AG04450 (cell line): ENCODE results near the gene LTBP1. TPM values are rescaled to one million over a fixed set of nuclear protein-coding genes. Genes with fewer than 3 reads are reported as not detected.

ENCODE experiments used
- CTCF ChIA-PET: fragments of 300-600, 350-600 bp; formaldehyde crosslinking; extraction: SDS; loops from one replicate; lab custom pipeline; 2022; ENCODE audit warnings: antibody characterized with exemption, inconsistent platforms; lab: Charles Lee
- POLR2A ChIA-PET: fragments of 350-600 bp; formaldehyde crosslinking; extraction: SDS; loops from one replicate; lab custom pipeline; 2021; ENCODE audit warnings: antibody characterized with exemption, inconsistent platforms; lab: Yijun Ruan, JAX
- DNase-seq: peaks from one replicate; pipeline ENCODE4 v3.0.0-alpha.2; 2011; ENCODE audit warnings: low read depth, low spot score
- H3K27ac ChIP-seq: one replicate; pipeline ENCODE4 v1.5.1; 2012; ENCODE audit warnings: low read depth, low read length, control low read depth
- H3K27me3 ChIP-seq: one replicate; pipeline ENCODE4 v1.6.0; 2012; ENCODE audit warnings: low read length; ENCODE audit not compliant: control insufficient read depth, insufficient read depth
- H3K4me3 ChIP-seq: 2 replicates; pipeline ENCODE4 v1.5.1; 2011; ENCODE audit warnings: mild to moderate bottlenecking, low read depth, low read length, control low read depth
- H3K9me3 ChIP-seq: 2 replicates; pipeline ENCODE4 v1.5.1; 2012; ENCODE audit warnings: low read length; ENCODE audit not compliant: control insufficient read depth, insufficient read depth
- polyA minus RNA-seq: library from RNA; depleted of rRNA, polyadenylated mRNA; stranded (reverse); fragments of >200 nt; gene quantifications from 2 replicates; pipeline ENCODE4 v1.2.3, GENCODE V29; 2011; rRNA and poly(A)+ RNA removed
- polyA plus RNA-seq: library from polyadenylated mRNA; depleted of rRNA; stranded (reverse); fragments of >200 nt; gene quantifications from 2 replicates; pipeline ENCODE4 v1.2.3, GENCODE V29; 2011; rRNA removed
- TF ChIP-seq, protein P1 (sequence below): IDR thresholded peaks from 2 replicates; pipeline ENCODE4 v1.5.1; 2011; ENCODE audit warnings: low read depth, low read length, control low read depth, inconsistent platforms

LTBP1 gene, protein sequence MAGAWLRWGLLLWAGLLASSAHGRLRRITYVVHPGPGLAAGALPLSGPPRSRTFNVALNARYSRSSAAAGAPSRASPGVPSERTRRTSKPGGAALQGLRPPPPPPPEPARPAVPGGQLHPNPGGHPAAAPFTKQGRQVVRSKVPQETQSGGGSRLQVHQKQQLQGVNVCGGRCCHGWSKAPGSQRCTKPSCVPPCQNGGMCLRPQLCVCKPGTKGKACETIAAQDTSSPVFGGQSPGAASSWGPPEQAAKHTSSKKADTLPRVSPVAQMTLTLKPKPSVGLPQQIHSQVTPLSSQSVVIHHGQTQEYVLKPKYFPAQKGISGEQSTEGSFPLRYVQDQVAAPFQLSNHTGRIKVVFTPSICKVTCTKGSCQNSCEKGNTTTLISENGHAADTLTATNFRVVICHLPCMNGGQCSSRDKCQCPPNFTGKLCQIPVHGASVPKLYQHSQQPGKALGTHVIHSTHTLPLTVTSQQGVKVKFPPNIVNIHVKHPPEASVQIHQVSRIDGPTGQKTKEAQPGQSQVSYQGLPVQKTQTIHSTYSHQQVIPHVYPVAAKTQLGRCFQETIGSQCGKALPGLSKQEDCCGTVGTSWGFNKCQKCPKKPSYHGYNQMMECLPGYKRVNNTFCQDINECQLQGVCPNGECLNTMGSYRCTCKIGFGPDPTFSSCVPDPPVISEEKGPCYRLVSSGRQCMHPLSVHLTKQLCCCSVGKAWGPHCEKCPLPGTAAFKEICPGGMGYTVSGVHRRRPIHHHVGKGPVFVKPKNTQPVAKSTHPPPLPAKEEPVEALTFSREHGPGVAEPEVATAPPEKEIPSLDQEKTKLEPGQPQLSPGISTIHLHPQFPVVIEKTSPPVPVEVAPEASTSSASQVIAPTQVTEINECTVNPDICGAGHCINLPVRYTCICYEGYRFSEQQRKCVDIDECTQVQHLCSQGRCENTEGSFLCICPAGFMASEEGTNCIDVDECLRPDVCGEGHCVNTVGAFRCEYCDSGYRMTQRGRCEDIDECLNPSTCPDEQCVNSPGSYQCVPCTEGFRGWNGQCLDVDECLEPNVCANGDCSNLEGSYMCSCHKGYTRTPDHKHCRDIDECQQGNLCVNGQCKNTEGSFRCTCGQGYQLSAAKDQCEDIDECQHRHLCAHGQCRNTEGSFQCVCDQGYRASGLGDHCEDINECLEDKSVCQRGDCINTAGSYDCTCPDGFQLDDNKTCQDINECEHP (N-terminal part only)
- polyA plus RNA-seq (517 and 522 TPM in 2 replicates), polyA minus RNA-seq (709 and 772 TPM in 2 replicates)

DNA sequence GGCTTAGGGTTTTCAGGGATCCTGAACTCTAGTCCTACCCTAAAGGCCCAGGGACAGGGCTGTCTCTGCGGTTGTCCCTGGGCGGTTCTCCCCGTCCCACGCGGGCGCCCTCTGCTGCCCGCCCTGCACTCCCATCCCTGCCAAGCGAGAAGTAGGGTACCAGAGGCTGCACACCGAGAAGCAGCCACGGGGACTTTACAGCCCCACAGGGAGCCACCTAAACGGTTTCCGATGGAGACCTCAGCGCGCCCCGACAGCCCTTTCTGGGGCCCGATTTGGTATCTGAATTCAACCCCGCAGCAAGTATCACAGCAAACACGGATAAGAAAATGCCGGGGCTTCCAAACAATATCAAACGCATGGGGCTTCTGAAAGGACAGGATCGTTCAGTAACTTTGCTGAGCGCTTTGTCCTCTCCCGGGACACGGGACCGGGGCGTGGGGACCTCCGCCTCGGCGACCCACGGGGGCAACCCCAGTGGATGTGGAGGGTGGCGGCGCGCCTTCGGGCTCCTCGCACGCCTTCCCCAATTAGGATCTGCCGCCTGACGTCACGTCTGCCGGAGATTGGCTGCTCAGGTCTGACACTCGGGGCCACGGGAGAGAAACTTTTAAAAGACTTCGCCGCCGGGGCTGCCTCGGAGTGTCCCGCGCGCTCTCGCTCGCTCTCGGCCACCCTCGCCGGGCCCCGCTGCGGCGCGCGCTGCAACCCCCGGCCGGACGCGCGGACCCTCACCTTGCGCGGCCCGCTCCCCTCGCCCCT is at the start of gene LTBP1:
TSS of gene LTBP1 (plus strand) at position 640 of the 762 bp plus-strand sequence. CDS start 372 bp downstream, outside the sequence.
- CTCF ChIA-PET, result no interaction called here
- Histone ChIP-seq H3K27ac (peak within 1 kb of the TSS; percentile 52), H3K27me3 (no peaks in the 10 kb centered on the region), H3K4me3 (peak within 1 kb of the TSS; percentile 82), H3K9me3 (no peaks in the 10 kb centered on the region; the same call in 1 of the 2 replicates)
- no peak for DNase-seq
- TF ChIP-seq, protein P1, sequence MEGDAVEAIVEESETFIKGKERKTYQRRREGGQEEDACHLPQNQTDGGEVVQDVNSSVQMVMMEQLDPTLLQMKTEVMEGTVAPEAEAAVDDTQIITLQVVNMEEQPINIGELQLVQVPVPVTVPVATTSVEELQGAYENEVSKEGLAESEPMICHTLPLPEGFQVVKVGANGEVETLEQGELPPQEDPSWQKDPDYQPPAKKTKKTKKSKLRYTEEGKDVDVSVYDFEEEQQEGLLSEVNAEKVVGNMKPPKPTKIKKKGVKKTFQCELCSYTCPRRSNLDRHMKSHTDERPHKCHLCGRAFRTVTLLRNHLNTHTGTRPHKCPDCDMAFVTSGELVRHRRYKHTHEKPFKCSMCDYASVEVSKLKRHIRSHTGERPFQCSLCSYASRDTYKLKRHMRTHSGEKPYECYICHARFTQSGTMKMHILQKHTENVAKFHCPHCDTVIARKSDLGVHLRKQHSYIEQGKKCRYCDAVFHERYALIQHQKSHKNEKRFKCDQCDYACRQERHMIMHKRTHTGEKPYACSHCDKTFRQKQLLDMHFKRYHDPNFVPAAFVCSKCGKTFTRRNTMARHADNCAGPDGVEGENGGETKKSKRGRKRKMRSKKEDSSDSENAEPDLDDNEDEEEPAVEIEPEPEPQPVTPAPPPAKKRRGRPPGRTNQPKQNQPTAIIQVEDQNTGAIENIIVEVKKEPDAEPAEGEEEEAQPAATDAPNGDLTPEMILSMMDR, result peak; percentile 92
- POLR2A ChIA-PET, result interaction anchor here (0.6 kb wide), 1 partner anchor 324 kb away, joined by 7 read pairs; no protein-coding TSS in a partner anchor

DNA sequence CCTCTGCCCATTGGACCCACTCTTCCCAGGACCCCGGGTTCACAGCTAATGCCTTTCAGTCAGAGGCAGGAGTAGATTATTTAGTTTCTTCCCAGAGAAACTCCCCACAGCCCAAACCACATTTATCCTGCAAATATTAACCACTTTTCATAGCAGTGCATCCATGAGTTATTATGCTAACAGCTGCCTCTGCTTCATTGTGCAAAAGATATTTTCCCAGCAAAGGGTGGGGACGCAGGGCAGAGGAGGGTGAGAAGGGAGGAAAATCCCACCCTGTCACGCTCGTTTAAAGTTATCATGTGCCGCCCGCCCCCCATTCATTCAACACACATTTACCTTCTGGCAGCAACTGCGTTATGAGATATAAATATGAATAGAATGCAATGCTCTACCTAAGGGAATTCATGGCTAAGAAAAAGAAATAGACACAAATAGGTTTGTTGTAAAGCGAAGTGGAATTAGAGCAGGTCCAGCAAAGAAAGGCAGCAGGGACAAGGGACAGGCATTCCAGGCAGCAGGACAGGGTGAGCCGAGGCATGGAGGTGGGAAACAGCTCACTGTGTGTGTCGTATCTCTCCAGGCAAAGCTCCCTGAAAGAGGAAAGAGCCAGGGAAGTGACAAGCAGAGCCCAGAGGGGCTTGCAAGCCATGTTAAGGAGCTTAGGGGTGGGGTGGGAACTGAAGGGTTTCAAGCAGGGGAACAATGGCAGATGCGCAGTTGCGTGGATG is 46.3 kb upstream of the LTBP1 start:
- peaks cover 8% of the 10 kb centered on the region for H3K27me3 ChIP-seq
- TF ChIP-seq, protein P1, result no peak
- H3K9me3 ChIP-seq, result no peaks in the 10 kb centered on the region
- DNase-seq, result no peak
- POLR2A ChIA-PET, result no interaction called here
- CTCF ChIA-PET, result no interaction called here
- no peak overlapping the region for H3K4me3 ChIP-seq
- H3K27ac ChIP-seq, result no peak overlapping the region

DNA sequence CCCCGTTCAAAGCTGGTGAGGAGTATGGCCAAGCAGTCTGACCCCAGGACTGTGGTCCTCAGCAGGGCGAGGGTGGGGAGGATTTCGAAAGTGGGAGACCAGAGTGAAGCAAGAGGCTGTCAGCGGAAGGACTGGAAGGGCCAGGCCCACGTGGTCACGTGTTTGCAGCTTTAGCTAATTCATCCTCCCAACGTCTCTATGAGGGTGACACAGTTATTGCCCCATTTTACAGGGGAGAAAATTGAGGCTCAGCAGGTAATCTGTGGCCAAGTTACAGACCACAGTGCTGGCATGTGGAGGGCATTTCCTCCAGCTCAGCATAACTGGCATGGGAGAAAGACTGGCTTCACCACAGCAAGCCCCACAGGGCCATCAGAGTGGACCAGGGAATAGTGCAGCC is 45.4 kb upstream of the LTBP1 start:
- TF ChIP-seq, protein P1, result no peak
- CTCF ChIA-PET, result no interaction called here
- Histone ChIP-seq H3K9me3 (no peaks in the 10 kb centered on the region), H3K27me3 (peaks cover 8% of the 10 kb centered on the region), H3K4me3 (no peak overlapping the region), H3K27ac (no peak overlapping the region)
- no peak for DNase-seq
- POLR2A ChIA-PET, result no interaction called here

GRCh38 chr2:32902174-32902573 is 44.6 kb upstream of the LTBP1 start:
- TF ChIP-seq, protein P1, result no peak
- no peak overlapping the region for H3K27ac ChIP-seq
- DNase-seq, result no peak
- H3K27me3 ChIP-seq, result peaks cover 8% of the 10 kb centered on the region
- ChIA-PET POLR2A (no interaction called here), CTCF (no interaction called here)
- H3K4me3 ChIP-seq, result no peak overlapping the region
- no peaks in the 10 kb centered on the region for H3K9me3 ChIP-seq
